HG02852 (cell line): ENCODE data around the gene GRM2.
"Not testable (repeated sequence)": the region's sequence is repeated elsewhere in the genome, so short reads cannot be mapped to it uniquely, and the experiment has no call there.

ENCODE experiments used
- ATAC-seq: cut with Tn5 transposase; IDR thresholded peaks from one replicate; pipeline ENCODE4 v1.9.1; 2021; ENCODE audit warnings: mild to moderate bottlenecking, moderate library complexity; ENCODE audit not compliant: unreplicated experiment

Gene GRM2

DNA sequence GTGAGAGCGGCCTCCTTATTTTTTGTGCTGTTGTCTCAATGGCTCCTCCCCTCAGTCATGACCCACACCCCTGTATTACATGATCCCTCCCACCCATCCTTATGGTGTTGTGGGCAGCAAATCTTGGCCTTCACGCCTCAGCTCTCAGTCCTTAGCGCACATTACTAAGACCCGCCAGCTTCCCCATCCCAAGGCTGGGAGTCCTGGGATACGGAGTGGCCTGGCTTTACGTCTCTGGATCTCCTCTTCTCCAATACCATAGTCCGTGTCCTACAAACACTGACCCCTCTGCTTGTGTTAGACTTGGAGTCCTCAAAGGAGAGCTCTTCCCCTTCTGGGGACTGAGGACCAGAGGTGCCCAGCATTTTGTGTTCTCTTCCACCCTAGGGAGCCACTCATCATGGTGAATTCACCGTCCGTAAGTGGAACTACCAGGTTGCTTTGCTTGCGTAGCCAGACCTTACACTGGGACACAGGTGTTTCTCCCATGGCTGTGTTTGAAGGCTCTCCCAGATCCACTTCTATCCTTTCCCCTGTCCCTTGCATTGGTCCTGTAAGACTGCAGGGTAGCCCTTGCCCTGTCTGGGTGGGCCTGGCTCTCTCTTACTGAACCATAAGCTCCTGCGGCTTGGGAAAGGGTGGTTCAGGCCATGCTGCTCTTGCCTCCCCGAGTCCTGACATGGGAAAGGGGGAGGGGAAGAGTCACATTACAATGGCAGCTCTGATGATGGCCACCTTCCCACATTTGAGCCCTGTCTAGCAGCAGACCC lies 13.6 kb downstream of the GRM2 start:
- no peak for ATAC-seq

DNA sequence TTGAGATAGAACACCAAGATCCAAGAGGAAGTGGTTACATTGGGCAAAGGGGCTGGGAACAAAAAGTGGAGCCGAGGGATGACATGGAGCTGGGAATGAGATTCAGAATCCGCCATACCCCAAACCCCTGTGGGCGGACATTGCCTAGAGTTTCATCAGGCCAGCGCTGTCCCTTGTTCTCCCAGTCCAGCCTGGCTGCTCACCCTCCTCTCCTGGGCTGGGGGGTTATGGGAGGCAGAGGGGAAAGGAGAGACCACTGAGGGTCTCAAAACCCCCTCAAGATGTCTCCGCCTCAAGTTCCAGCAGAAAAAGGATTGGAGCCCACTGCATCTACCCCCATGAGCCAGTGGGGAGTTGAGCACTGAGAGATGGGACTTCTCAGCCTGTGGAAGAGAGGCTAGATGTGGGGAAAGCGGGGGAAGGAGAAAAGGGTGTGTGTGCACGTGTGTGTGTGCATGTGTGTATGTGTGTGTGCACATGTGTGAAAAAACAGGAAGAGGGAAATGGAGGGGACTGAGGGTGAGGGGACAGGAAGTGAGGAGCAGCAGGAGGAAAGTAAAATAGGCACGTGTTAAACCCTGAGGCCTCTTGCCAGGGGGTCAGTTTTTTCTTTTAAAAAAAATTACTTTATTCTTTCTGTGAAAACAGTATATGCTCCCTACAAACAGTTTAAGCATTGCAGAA lies 14.3 kb downstream of the GRM2 start:
- no peak for ATAC-seq

DNA sequence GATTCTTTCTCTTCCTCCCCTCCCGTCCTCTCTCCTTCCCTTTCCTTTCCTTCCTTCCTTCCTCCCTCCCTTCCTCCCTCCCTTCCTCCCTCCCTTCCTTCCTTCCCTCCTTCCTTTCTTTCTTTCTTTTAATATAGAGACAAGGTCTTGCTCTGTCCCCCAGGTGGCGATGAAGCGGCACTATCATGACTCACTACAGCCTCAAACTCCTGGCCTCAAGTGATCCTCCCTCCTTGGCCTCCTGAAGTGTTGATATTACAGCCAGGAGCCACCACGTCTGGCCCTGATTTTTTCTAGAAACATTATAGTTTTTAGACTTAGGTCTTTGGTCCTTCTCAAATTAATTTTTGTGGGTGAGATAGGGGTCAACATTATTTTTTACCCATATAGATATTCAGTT lies 15.5 kb downstream of the GRM2 start:
- no peak for ATAC-seq

DNA sequence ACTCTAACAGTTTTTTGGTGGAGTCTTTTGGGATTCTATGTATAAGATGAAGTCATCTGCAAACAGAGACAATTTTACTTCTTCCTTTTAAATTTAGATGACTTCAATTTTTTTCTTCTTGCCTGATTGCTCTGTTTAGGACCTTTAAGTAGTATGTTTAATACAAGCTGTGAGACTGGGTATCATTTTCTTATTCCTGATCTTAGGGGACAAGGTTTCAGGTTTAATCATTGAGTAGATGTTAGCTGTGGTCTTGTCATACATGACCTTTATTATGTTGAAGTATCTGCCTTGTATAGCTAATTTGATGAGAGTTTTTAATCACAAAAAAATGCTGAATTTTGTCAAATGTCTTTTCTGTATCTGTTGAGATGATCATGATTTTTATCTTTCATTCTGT lies 20.6 kb downstream of the GRM2 start:
- ATAC-seq, result no peak

DNA sequence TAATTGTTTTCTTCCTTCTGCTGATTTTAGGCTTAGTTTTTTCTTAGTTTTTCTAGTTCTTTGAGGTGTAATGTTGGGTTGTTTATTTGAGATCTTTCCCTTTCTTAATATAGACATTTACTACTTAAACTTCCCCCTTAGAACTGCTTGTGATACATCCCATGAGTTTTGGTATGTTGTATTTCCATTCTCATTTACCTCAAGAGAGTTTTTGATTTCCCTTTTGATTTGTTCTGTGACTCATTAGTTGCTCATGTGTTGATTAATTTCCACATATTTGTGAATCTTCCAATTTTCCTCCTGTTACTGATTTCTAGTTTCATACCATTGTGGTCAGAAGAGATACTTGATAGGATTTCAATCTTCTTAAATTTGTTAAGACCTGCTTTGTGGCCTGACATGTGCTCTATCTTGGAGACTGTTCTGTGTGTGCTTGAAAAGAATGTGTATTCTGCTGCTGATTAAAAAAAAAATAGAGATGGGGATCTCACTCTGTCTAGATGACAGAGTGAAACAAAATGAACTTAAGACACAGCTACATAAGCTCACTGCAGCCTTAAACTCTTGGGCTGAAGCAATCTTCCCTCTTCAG lies 22.3 kb downstream of the GRM2 start:
- no peak for ATAC-seq

DNA sequence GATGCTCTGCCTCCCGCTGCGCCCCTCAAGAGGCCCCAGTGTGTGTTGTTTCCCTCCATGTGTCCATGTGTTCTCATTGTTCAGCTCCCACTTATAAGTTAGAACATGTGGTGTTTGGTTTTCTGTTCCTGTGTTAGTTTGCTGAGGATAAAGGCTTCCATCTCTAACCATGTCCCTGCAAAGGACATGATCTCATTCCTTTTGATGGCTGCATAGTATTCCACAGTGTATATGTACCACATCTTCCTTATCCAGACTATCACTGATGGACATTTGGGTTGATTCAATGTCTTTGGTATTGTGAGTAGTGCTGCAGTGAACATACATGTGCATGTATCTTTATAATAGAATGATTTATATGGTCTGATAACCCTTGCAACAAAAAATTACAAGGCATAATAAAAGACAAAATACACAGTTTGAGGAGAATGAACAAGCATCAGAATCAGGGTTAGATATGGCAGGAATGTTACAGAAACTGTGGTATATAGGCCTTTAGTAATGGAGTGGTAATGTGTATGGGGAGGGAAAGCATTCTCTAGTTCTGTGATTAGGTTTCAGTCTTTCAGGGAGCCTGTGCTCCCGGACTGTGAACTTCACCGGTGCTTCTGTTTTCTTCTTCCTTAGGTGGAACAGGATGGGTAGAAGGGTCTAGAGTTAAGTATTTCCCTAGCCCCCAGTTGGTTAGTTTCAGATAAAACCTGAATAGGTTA lies 27.1 kb downstream of the GRM2 start:
- no peak for ATAC-seq

DNA sequence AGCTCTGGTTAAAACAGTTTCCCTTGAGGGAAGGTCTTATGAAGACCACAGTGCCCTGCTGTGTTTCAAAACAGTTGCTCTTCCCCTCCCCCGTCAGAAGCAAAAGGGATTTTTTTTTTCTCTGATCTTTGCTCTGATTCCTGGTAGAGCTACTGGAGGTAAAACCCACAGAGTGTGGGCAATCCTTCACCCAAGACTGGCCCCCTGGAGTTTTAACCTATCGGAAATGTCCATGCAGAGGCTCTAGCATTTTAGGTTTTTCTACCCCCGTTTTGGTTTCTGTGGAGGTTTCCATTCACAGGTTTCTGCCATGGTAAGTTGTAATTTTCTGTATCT lies 27.7 kb downstream of the GRM2 start:
- ATAC-seq, result no peak

DNA sequence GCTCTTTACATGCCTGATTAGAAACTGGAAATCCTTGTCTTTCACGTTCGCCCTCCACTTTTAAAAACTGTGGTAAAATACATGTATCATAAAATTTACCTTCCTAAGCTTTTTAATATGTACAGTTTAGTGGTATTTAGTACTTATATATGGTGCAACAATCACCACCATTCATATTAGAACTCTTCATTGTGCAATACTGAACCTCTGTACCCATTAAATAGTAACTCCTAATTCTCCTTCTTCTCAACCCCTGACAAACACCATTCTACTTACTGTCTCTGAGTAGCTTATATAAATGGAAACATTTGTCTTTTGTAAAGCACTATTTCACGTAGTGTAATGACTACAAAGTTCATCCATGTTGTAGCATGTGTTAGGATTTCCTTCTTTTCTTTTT lies 28.2 kb downstream of the GRM2 start:
- no peak for ATAC-seq

DNA sequence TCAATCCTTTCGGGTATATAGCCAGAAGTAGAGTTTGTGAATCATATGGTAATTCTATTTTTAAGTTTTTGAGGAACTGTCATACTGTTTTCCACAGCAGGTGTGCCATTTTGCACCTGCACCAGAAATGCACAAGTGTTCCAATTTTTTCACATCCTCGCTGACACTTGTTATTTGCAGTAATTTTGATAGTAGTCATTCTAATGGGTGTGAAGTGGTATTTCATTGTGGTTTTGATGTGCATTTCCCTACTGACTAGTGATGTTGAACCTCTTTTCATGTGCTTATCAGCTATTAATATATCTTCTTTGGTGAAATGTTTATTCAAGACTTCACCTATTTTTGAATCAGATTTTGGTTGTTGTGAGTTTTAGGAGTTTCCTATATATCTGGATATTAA lies 29.1 kb downstream of the GRM2 start:
- no peak for ATAC-seq

DNA sequence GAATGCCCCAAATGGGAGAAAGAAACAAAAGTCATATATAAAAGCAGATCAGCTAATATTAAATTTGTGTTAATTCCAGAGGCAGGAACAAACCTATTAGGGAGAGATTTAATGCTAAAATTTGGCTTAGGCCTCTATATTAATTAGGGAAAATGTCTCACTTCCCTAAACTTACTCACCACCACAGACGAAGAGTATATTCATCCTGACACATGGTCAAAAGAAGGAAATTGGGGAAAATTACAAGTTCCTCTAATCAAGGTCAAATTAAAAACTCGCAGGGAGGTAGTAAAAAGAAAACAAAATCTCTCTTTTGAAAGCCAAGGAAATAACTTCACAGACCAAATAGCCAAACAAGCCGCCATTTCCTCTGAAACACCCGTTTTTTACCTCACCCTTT lies 32.2 kb downstream of the GRM2 start:
- ATAC-seq, result no peak

DNA sequence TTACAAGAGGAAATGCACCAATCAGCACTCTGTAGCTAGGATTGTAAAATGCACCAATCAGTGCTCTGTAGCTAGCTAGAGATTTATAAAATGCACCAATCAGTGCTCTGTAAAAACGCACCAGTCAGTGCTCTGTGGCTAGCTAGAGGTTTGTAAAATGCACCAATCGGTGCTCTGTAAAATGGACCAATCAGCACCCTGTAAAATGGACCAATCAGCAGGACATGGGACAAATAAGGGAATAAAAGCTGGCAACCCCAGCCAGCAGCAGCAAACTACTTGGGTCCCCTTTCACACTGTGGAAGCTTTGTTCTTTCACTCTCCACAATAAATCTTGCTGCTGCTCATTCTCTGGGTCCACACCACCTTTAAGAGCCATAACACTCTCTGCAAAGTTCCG lies 35.5 kb downstream of the GRM2 start:
- ATAC-seq, result not testable (repeated sequence)

DNA sequence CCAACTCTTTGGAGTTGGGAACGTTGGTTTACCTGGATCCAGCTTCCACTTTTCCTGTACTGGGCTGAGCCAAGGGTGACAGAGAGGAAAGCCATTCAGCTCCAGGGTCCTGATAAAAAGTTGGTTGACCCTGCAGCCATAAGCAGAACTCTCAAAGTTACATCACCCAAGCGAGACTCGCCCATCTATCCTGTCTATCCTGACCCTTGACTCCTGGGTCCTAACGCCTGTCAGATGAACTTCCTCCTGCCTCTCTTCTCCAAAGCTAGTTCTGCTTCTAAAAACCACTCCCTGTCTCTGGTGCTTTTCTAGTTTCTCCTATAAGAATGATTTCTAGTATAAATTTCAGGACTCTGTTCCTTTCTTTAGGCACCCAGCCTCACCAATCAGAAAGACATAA lies 36.1 kb downstream of the GRM2 start:
- not testable (repeated sequence) for ATAC-seq

DNA sequence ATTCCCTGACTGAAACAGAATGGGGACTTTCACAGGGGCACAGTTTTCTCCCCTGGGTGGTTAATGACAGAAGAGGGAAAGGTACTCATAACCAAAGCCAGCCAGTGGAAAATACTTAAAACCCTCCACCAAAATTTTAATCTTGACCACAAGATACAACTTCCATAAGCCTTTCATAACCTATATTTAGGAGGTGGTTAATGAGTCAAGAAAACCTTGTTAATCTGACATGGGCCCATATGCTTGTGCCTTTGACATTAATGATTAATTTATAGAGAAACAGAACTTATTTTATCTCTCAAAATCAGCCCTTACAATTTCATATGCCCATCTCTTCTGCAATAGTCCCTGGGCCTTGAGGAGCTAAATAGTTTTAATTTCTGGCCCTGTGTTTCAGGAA lies 41.0 kb downstream of the GRM2 start:
- no peak for ATAC-seq

DNA sequence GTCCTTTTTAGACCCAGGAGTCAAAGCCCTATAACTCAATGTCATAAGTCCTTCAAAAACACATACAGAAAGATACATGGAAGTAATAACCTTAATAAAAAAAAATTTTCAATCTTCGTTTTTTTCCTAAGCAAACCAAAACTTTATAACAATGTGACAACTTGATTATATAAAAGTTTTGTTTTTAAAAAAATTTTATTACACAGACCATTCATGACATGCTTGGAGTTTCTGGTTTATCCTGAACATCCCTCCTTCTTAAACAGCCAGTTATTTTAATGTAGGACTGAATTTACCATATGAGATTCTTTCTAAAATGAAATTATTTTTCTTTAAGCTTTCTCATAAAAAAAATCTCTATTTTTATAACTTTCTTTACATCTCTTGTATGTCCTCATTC lies 41.5 kb downstream of the GRM2 start:
- ATAC-seq, result no peak

DNA sequence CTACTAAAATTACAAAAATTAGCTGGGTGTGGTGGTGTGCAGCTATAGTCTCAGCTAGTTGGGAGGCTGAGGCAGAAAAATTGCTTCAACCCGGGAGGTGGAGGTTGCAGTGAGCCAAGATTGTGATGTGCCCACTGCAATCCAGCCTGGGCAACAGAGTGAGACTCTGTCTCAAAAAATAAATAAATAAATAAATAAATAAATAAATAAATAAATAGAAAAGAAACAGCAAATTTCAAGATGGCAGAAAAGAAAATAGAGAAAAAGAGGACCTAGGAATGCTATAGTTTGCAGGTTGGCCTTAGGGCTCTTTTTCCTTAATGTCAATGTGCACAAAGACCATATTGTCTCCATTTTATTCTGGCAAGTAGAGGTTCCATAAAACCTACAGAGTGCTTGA lies 44.0 kb downstream of the GRM2 start:
- no peak for ATAC-seq

DNA sequence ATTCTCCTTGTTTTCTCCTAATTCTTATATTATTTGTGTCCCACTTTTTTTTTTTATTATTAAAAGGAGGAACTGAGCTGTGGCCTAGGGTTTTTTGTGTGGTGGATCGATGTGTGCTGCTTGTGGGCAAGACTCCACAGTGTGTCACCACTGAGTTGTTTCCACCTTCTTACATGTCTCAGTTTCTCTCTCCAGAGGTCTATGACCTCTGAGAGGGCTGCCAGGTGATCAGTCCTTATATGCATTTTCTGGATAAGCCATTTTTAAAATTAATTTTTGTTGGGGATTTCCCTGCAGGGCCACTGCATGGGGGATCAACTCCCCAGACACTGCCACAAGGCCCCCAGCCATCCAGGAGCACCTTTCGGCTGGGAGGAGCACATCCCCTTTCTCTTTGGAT lies 44.4 kb downstream of the GRM2 start:
- ATAC-seq, result no peak

DNA sequence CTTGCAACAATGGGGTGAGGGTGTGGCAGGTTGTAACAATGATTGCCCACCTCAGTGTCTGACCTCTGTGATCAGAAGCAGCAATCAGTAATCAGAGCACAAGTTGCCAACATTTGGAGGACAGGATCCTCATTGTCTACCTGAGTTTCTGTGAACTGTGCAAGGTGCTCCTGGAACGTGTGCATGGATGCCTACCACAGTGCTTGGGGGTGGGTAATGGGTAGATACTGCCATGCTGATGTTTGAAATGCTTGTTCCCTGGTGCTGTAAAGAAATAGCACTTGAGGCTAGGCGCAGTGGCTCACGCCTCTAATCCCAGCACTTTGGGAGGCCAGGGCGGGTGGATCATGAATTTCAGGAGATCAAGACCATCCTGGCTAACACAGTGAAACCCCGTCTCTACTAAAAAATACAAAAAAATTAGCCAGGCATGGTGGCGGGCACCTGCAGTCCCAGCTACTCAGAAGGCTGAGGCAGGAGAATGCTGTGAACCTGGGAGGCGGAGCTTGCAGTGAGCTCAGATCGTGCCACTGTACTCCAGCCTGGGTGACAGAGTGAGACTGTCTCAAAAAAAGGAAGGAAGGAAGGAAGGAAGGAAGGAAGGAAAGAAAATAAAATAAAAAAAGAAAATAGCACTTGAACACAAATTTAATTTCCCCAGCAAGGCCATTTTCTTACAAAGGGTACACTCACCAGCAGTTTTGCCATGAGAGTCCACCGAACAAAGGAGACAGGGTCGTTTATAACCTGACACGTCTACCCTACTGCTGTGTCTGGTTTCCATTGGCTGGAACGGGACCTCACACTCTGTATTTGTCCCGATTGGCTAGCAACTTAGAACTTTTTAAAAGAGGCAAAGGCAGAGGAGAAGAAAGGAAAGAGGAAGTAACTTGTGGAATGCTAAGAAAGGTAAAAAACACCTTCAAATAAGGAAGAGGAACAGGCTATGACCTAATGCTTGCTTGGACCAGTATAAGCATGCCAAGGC lies 47.2 kb downstream of the GRM2 start:
- ATAC-seq, result not testable (repeated sequence)

DNA sequence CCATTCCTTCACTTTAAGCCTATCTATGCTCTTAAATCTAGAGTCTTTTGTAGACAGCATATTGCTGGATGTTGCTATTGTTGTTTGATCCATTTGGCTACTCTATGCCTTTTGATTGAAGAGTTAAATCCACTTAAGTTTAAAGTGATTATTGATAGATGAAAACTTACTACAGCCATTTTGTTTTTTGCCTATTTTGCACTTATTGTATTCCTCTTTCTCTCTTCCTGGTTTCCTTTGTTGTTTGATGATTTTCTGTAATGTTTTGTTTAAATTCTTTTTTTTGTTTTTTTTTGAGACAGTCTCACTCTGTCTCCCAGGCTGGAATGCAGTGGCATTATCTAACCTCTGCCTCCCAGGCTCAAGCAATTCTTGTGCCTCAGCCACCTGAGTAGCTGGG lies 52.3 kb downstream of the GRM2 start:
- no peak for ATAC-seq
